GM10266 (cell line): Measurements from ENCODE around the gene SERPINA1.

Source experiments
- DNase-seq: peaks from one replicate; pipeline ENCODE4 v3.0.0; 2012; ENCODE audit errors: extremely low spot score
- TF ChIP-seq, protein P1 (sequence below): IDR thresholded peaks from 2 replicates; pipeline ENCODE4 v1.5.1; 2012; ENCODE audit warnings: mild to moderate bottlenecking, low read depth; ENCODE audit not compliant: control insufficient read depth, insufficient read depth; ENCODE audit errors: missing control alignments

Gene SERPINA1

DNA sequence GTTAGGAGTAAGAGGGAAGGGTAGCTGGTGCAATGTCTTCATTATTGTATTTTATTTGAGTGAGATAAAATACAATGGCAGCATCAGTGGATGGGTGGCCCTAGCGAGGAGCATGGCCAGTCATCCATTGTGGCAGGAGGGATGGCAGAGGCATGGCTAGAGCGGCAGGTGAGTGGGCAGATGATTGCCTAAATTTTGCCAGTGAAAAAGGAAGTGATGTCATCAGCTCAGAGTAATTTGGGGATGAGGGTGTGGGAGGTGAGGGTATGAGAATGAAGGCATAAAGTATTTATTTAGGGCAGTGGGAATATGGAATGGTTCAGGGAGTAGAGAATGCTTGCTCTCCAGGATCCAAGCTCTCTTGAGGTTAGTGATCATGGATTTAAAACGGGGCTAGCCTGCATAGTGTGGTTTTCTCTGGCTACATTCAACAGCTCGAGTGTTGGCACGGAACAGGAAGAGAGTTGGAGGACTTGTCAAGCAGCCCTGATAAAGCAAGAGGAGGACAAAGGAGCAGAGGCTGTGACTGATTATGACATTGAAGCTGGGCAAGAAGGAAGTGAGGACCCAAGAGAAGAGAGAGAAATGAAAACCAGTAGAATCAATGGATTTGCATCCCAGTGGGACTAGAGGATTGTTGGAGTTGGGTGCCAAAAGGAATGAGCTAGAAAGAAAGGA is 46.6 kb downstream of the SERPINA1 start:
- DNase-seq = no peak
- TF ChIP-seq, protein P1, sequence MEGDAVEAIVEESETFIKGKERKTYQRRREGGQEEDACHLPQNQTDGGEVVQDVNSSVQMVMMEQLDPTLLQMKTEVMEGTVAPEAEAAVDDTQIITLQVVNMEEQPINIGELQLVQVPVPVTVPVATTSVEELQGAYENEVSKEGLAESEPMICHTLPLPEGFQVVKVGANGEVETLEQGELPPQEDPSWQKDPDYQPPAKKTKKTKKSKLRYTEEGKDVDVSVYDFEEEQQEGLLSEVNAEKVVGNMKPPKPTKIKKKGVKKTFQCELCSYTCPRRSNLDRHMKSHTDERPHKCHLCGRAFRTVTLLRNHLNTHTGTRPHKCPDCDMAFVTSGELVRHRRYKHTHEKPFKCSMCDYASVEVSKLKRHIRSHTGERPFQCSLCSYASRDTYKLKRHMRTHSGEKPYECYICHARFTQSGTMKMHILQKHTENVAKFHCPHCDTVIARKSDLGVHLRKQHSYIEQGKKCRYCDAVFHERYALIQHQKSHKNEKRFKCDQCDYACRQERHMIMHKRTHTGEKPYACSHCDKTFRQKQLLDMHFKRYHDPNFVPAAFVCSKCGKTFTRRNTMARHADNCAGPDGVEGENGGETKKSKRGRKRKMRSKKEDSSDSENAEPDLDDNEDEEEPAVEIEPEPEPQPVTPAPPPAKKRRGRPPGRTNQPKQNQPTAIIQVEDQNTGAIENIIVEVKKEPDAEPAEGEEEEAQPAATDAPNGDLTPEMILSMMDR = no peak

DNA sequence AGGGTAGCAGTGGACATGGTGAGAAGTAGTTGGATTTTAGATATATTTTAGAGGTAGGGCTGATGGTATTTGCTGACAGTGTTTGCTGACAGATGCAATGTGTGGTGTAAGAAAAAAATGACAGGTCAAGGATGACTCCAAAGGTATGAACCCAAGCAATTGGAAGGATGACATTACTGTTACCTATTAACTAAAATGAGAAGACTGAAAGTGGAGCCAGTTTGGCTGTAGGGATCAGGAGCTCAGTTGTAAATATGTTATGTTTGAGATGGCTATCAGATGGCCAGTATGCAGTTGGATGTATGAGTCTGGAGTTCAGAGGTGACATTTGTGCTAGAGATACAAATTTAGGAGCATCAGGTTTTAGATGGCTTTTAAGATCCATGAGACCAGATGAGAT is 47.9 kb downstream of the SERPINA1 start:
- no peak for DNase-seq
- TF ChIP-seq, protein P1 = no peak

DNA sequence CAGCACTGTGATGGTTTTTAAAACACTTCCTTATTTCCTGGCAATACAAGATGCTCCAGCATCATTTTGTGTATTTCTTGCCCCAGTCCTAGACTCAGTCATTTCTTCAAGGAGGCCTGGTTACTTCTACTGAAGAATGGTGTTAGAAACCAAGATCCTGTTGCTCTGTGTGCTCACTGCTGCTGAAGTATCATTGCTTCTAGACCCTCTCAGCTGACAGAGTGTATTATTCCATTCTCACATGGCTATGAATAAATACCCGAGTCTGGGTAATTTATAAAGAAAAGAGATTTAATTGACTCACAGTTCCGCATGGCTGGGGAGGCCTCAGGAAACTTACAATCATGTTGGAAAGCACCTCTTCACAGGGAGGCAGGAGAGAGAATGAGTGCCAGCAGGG is 50.4 kb downstream of the SERPINA1 start:
- no peak for DNase-seq
- TF ChIP-seq, protein P1 = no peak

DNA sequence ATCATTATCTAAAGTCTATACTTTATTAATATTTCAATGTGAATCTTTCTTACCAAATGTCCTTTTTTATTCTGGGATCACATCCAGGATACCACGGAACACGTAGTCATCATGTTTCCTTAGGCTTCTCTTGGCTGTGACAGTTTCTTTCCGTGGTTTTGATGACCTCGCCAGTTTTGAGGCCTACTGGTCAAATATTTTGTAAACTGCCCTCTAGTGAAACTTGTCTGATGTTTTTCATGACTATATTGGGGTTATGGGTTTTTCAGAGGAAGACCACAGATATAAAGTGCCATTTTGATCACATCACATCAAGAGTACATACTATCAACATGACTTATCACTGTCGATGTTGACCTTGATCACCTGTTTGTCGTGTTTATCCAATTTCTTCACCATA is 51.1 kb downstream of the SERPINA1 start:
- TF ChIP-seq, protein P1 = no peak
- DNase-seq = no peak

DNA sequence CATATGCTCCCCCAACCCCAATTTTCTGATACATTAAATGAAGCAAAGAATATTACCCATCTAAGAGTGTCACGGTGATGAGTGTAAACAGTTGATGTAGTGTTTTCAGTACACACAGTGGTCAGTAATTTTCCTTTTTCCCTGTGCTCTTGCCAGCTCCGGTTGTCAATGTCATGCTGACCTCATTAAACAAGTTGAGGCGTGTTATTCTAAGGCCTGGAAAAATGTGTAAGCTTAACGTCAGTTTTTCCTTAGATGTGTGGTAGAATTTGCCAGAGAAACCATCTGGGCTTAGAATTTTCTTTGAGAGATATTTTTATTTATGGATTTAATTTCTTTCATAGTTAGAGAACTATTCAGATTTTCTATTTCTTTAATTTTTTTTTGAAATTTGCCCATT is 53.5 kb downstream of the SERPINA1 start:
- TF ChIP-seq, protein P1 = no peak
- no peak for DNase-seq

DNA sequence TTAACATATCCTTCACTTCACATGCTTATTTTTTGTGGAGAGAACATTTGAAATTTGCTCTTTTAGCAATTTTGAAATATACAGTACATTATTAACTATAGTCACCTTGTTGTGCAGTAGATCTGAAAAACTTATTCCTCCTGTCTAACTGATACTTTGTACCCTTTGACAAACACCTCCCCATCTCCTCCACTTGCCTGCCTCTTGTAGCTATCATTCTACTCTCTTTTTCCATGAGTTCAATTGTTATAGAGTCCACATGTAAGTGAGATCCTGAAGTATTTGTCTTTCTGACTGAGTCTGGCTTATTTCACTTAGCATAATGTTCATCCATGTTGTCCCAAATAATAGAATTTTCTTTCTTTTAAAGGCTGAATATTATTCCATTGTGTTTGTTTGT is 55.8 kb downstream of the SERPINA1 start:
- DNase-seq = no peak
- TF ChIP-seq, protein P1 = no peak

DNA sequence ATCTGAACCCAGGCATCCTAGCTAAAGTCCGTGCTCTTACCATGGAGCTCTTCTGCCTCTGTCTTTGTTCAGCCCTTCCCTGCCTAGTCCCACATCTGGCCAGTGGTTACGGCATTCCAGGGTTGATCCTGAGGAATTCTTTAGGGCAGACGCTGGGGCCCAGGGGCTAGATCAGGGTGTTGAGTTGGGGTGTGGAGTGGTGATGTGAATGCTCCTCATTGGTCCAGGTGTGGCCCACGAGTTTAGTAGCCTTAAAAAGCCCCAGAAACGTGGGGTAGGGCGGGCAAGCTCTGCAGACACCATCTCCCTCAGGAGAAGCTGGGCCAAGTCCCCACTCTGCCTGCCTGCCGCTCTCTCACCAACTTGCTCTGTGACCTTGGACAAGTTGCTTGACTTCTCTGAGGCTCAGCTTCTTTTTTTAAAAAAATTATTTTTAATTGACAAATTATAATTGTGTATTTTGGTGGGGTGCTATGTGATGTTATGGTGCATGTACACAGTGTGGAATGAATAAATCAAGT is 56.3 kb downstream of the SERPINA1 start:
- TF ChIP-seq, protein P1 = no peak
- DNase-seq = no peak
